ENCODE results near the gene OR2AT4. TPM values are rescaled to one million over a fixed set of nuclear protein-coding genes. Genes with fewer than 3 reads are reported as not detected.

Gene OR2AT4
- not detected for total RNA-seq

DNA sequence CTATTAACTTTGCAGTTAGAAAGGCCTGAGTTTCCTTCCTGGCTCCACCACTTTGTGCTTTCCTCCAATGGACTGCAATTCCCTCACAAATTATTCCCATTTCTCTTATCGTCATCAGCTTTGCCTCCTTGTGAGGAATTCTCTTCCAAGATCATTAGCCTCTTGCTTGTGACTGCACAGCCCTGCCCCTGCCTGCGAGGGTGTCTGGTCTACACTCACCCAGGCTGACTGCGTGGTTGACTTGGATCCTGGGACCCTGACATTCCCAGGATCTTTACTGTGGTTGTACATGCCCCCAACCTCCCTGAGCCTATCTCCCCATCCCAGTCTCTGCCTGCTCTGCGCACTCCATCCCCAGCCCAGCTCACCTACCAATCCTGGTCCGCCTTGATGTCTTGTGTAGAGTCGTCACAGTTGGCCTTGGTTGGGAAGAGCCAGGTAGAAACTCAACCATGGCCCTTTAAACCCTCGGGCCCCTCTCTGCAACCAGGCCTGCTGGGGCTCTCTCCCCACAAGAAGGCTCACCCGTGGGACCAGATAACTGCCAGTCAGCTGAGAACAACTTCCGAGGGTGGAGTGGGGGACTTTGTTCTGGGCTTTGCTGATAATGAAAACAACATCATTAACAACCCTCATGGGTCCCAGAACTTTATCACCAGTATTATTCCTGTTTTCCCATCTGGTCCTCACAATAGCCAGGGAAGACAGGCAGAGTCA, at the start of gene OR2AT4:
Gene OR2AT4, minus strand, starts transcription at position 421 of the 717 bp plus-strand sequence.
- Mint-ChIP-seq H3K27me3 (peaks cover 42% of the 10 kb centered on the region), H3K27ac (no peak within 1 kb of the TSS), H3K4me1 (peaks cover 2% of the 10 kb centered on the region), H3K9me3 (peaks cover 1% of the 10 kb centered on the region), H3K36me3 (no peaks in the 10 kb centered on the region), H3K4me3 (no peak within 1 kb of the TSS)
- ATAC-seq (ENCODE audit: low read depth) (no peak), DNase-seq (no peak)
- POLR2A ChIA-PET: no interaction called here

DNA sequence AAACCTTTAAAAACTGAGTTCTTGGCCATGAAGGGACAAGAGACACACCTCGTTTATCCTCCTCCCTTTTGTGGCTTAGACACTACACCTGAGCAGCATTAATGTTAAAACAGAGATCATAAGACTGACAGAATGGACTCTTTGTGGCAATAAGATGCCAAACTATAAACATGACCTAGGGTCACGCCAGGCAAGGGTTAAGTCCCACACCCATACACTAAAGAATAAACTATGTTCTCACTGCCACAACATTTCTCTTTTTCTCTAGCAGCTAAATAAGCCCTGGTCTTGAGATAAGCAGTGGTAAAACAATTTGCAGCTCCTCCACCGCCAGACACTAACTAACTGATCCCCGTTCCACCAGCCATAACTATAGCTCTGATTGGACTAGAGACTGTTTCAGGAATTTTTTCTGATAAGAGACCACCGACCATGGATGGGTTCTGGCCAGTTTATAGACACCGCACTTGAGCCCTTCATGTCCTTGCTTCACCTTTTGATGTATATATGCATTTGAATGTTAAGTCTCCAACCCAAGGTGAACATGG, 49.4 kb upstream of the OR2AT4 start:
- H3K36me3 Mint-ChIP-seq: no peaks in the 10 kb centered on the region
- DNase-seq: no peak
- POLR2A ChIA-PET: interaction anchor here (1.1 kb wide), 1 partner anchor 59 kb away, joined by 3 read pairs; no protein-coding TSS in a partner anchor
- H3K27me3 Mint-ChIP-seq: peaks cover 13% of the 10 kb centered on the region
- peaks cover 39% of the 10 kb centered on the region for H3K4me1 Mint-ChIP-seq
- no peaks in the 10 kb centered on the region for H3K9me3 Mint-ChIP-seq
- H3K4me3 Mint-ChIP-seq: no peak overlapping the region
- H3K27ac Mint-ChIP-seq: no peak overlapping the region
- no peak for ATAC-seq (ENCODE audit: low read depth)

DNA sequence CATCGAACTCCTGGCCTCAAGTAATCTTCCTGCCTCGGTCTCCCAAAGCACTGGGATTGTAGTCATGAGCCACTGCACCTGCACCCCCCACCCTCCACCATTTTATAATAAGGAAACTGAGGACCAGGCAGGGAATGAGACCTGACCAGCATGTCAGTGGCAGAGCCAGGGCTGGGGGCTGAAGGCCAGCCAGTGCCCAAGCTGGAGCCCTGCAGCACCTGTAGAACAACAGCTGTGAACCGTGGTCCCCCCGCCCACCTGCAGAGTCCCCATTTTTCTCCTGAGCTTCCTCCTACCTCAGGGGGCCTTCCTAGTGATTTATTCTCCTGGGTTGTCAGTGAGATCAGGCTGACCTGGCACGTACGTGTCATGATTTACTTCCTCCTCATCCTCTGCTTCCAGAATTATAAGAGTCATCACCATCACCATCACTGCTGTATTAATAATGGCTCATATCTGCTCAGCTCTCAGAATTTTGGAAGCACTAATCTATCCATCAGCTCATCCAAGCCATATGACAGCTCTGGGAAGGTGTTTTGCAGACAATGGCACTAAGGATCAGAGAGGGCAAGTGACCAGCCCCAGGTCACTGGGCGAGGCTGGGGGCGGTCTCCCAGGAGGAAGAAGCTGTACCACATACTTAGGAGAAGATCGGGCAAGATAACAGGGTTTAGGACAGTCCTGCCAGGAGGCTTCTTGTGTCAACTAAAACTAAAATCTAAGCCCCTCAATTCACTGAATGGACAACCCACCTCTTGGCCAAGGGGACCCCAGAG, 48.7 kb upstream of the OR2AT4 start:
- Mint-ChIP-seq H3K4me1 (peaks cover 43% of the 10 kb centered on the region), H3K27me3 (peaks cover 9% of the 10 kb centered on the region)

DNA sequence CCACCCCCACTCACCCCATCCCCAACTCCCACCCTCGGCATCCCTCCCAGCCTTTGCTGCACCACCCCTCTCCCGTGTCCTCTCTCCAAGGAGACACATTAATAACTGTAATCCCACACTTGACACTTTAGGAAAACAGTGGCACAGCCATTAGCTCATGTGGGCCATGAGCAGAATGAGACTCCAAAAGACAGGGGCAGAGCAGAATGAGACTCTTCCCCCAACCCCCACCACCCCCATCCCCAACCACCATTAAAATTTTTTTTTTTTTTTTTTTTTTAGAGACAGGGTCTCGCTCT, 48.0 kb upstream of the OR2AT4 start:
- H3K9me3 Mint-ChIP-seq: no peaks in the 10 kb centered on the region
- H3K27ac Mint-ChIP-seq: no peak overlapping the region
- no peak overlapping the region for H3K4me3 Mint-ChIP-seq
- DNase-seq (no peak), ATAC-seq (ENCODE audit: low read depth) (no peak)
- POLR2A ChIA-PET: interaction anchor here (1.3 to 6.3 kb wide), 2 partner anchors 25 to 60 kb away, joined by 3 to 46 read pairs; no protein-coding TSS in a partner anchor
- peaks cover 43% of the 10 kb centered on the region for H3K4me1 Mint-ChIP-seq
- no peaks in the 10 kb centered on the region for H3K36me3 Mint-ChIP-seq
- H3K27me3 Mint-ChIP-seq: peaks cover 8% of the 10 kb centered on the region

More for the DNA sequence above, 48.7 kb upstream of the OR2AT4 start:
- Mint-ChIP-seq H3K9me3 (no peaks in the 10 kb centered on the region), H3K36me3 (no peaks in the 10 kb centered on the region), H3K4me3 (no peak overlapping the region), H3K27ac (peak overlapping the region; percentile 67)
- no peak for DNase-seq
- POLR2A ChIA-PET: interaction anchor here (1.1 to 6.3 kb wide), 2 partner anchors 60 kb away, joined by 3 to 46 read pairs; no protein-coding TSS in a partner anchor
- ATAC-seq (ENCODE audit: low read depth): no peak

DNA sequence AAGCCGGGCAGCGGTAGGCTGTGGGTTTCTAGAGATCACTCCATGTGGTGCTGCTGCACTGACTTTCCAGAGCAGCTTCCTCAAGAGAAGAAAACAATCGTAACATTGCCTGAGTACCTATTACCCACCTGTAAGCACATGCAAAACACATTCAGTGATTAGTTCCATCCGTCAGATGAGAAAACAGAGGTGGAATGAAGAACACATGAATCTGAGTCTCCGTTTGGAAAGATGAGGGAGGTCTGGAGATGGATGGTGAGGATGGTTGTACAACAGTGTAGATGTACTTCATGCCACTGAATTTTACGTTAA, 46.7 kb upstream of the OR2AT4 start:
- H3K4me1 Mint-ChIP-seq: peaks cover 45% of the 10 kb centered on the region
- no peak for ATAC-seq (ENCODE audit: low read depth)

DNA sequence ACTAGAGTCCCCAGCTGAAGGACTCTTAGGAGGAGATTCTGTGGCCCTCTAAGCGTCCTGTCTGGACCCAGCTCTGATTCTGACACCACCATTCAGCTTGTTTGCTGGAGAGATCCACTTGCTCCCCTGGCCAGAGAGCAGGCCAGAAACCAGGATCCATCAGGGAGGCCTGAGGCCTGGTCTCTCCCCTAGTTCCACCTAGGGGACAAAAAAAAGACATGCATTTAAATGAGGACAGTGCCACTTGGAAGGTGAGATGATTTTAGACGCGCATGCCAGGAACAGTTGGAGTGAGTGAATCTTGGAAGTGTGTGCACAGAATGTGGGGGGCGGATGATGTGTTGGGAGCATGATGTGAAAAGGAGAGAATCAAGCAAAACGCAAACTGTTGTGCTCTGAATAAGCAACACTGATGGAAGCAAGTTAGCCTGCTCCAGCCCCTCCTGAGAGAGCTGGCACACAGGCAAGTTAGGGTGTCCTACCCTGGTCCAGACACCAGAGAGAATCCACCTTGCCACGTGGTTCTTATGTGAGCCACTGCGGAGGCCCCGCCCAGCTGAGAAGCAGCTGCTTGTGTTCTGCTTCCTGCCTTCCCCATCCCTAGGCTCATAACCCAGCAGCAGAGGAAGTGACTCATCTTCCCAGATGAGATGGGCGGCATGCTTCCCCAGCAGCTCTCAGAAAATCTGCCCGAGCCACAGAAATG, 46.2 kb upstream of the OR2AT4 start:
- DNase-seq (peak; percentile 74), ATAC-seq (ENCODE audit: low read depth) (peak; percentile 95)
- Mint-ChIP-seq H3K36me3 (no peaks in the 10 kb centered on the region), H3K27ac (peak overlapping the region; percentile 86), H3K4me1 (peaks cover 45% of the 10 kb centered on the region), H3K9me3 (no peaks in the 10 kb centered on the region), H3K4me3 (peak overlapping the region; percentile 73), H3K27me3 (peaks cover 17% of the 10 kb centered on the region)
- POLR2A ChIA-PET: interaction anchor here (1.7 to 6.3 kb wide), 4 partner anchors 62 to 650 kb away, joined by 6 to 46 read pairs (median 6); partner anchors contain the start of genes LIPT2 and NEU3

More for the DNA sequence above, 46.7 kb upstream of the OR2AT4 start:
- Mint-ChIP-seq H3K4me3 (peak overlapping the region; percentile 73), H3K36me3 (no peaks in the 10 kb centered on the region), H3K27ac (peak overlapping the region; percentile 86), H3K9me3 (no peaks in the 10 kb centered on the region), H3K27me3 (peaks cover 14% of the 10 kb centered on the region)
- POLR2A ChIA-PET: interaction anchor here (1.3 to 6.3 kb wide), 5 partner anchors 27 to 650 kb away, joined by 3 to 46 read pairs (median 6); partner anchors contain the start of genes LIPT2 and NEU3
- DNase-seq: no peak

DNA sequence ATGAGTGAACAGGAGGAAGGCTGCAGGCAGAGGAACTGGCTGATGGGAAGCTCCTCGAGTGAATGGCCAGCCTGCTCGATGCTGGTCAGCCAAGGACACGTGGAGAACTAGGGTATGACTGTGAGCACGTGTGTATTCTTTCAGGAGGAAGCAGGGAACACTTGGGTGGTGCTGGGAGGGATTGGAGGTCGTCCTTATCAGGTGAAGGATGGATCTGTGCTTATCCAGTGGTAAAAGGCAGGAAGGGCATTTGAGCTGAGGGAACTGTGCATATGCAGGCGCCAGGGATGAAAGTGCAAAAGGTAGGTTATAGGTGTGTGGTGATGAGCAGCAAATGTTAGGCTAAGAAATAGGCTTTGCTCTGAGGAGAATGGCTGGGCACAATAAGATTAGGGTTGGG, 44.5 kb upstream of the OR2AT4 start:
- H3K27ac Mint-ChIP-seq: peak overlapping the region; percentile 14
- peaks cover 20% of the 10 kb centered on the region for H3K27me3 Mint-ChIP-seq
- peaks cover 43% of the 10 kb centered on the region for H3K4me1 Mint-ChIP-seq
- DNase-seq (no peak), ATAC-seq (ENCODE audit: low read depth) (no peak)
- no peaks in the 10 kb centered on the region for H3K36me3 Mint-ChIP-seq
- POLR2A ChIA-PET: interaction anchor here (1.2 to 6.3 kb wide), 4 partner anchors 64 to 107 kb away, joined by 3 to 46 read pairs (median 6); no protein-coding TSS in a partner anchor
- H3K4me3 Mint-ChIP-seq: no peak overlapping the region
- H3K9me3 Mint-ChIP-seq: no peaks in the 10 kb centered on the region

DNA sequence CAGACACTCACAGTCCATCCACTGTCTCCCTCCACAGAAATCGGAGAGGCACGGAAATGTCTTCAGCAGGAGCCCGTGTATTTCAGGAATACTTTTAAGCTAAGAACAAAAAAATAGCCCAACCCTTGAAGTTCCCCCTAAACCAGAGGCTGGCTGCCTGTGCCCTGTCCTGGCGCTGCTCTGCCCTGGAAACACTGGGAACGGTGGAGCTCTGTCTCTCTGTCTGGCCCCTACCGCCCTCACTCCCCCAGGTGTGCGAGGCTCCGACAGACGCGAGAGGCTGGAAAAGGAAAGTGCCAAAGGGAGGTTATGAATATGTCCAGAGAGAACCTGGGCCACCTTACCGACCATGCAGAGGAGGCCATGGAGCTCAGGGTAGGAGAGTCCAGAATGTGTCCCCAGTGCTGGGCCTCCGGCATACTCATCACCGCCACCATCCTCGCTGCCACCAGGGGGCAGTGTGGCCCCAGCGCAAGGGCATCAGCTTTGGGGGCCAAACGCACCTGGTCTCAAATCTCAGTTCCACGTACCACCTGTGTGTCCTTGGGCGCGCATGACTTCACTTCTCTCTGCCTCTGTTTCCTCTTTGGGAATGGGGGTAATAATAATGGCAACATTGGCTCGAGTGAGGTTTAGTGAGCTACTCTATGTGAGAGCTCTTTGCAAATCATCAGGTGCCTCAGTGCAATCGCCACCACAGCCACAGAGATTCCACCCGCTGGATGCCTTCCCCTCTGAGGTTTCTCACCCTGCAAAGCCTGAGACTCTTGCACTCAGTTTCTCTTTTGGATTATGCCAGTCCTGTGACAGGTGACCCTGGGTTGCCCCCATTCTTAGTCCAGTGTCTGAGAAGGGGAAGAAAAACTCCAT, 43.8 kb upstream of the OR2AT4 start:
- H3K4me1 Mint-ChIP-seq: peaks cover 42% of the 10 kb centered on the region
- H3K4me3 Mint-ChIP-seq: no peak overlapping the region
- no peaks in the 10 kb centered on the region for H3K9me3 Mint-ChIP-seq
- H3K27me3 Mint-ChIP-seq: peaks cover 24% of the 10 kb centered on the region
- POLR2A ChIA-PET: interaction anchor here (1.2 to 6.3 kb wide), 3 partner anchors 64 to 108 kb away, joined by 3 to 46 read pairs (median 7); no protein-coding TSS in a partner anchor
- ATAC-seq (ENCODE audit: low read depth) (peak; percentile 41), DNase-seq (peak; percentile 90)
- no peaks in the 10 kb centered on the region for H3K36me3 Mint-ChIP-seq
- no peak overlapping the region for H3K27ac Mint-ChIP-seq

DNA sequence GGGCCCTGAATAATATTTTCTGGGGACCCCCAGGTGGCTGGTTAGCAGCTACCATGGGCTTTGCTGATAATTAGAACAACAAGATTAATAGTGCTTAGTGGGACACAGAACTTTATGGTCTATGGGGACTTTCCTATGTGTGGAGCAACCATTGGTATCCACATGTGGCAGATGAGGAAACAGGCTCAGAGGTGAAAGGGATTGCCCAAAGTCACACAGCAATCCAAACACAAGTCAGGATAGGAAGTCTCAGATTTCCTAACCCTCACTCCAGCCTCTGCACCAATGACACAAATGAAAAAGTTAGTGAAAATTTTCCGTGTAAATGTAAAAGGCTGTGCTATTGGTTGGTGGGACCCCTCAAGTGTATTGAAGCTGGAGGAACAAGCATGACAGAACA, 39.0 kb upstream of the OR2AT4 start:
- Mint-ChIP-seq H3K4me3 (no peak overlapping the region), H3K27ac (no peak overlapping the region), H3K27me3 (peaks cover 32% of the 10 kb centered on the region), H3K4me1 (peaks cover 5% of the 10 kb centered on the region), H3K9me3 (no peaks in the 10 kb centered on the region), H3K36me3 (no peaks in the 10 kb centered on the region)
- DNase-seq (no peak), ATAC-seq (ENCODE audit: low read depth) (no peak)
- POLR2A ChIA-PET: no interaction called here

DNA sequence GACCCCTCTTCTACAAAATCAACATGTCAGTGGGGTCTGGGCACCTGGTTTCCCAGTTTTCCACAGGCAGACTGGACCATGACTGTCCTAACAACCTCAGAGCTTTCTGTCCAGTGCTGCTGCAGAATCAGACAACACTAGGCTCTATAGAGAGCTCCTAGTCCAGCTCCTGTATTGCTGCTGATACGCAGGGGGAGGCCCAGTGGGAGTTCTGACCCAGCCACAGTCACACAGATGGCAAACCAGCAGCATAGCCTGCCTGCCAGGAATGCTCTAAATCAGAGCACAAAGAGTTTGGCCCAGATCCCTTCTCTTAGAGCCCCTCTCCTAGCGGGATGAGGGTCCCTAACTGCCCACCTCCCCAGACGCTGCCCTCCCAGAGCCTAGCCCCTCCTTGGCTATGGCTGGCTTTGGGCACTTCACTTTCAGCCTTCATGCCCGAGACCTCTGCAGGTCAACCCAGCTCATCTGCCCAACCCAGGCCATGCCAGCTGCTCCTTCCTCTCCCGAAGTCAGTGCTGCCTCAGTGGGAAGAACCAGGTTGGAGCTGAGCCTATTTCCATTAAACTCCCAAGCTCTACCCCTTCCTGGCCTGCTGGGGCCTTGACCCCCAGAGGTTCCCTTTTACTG, 38.5 kb upstream of the OR2AT4 start:
- H3K4me3 Mint-ChIP-seq: no peak overlapping the region
- DNase-seq (no peak), ATAC-seq (ENCODE audit: low read depth) (no peak)
- H3K9me3 Mint-ChIP-seq: no peaks in the 10 kb centered on the region
- POLR2A ChIA-PET: no interaction called here
- H3K27ac Mint-ChIP-seq: no peak overlapping the region
- peaks cover 32% of the 10 kb centered on the region for H3K27me3 Mint-ChIP-seq
- H3K36me3 Mint-ChIP-seq: no peaks in the 10 kb centered on the region
- H3K4me1 Mint-ChIP-seq: peaks cover 2% of the 10 kb centered on the region

DNA sequence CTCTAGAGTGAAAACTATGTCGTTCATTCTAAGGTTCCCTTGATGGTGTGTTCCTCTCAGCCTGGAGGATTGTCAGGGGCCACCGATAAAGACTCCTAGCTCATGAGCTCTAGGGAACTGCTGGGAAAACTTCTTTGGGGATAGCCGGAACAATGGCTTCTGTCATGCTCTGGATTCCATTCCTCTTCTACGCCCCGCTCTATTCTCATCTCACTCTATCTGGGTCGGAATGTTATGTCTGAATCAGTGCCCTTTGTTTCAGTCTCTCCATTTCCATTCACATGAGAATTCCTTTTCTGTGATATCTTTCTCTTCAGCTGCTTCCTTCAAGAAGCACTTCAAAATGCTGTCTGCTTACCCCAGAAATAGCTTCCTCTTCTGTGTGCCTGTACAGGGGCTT, 37.3 kb upstream of the OR2AT4 start:
- POLR2A ChIA-PET: no interaction called here
- Mint-ChIP-seq H3K4me1 (no peaks in the 10 kb centered on the region), H3K4me3 (no peak overlapping the region), H3K36me3 (no peaks in the 10 kb centered on the region), H3K27ac (no peak overlapping the region), H3K9me3 (no peaks in the 10 kb centered on the region), H3K27me3 (peaks cover 29% of the 10 kb centered on the region)
- DNase-seq (no peak), ATAC-seq (ENCODE audit: low read depth) (no peak)

DNA sequence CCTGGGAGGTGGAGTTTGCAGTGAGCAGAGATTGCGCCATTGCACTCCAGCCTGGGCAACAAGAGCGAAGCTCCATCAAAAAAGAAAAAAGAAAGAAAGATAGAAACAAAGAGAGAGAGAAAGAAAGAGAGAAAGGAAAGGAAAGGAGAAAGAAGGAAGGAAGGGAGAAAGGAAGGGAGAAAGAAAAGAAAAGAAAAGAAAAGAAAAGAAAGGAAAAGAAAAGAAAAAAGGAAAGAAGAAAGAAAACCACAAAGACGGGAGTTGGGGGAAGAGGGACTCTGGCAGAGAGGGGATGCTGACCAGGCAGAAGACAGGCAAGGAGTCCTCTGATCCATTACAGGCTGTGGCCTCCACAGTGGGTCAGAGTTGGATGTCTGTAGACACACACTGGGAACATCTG, 35.4 kb upstream of the OR2AT4 start:
- H3K27me3 Mint-ChIP-seq: peaks cover 27% of the 10 kb centered on the region
- no peak overlapping the region for H3K4me3 Mint-ChIP-seq
- H3K9me3 Mint-ChIP-seq: no peaks in the 10 kb centered on the region
- H3K4me1 Mint-ChIP-seq: no peaks in the 10 kb centered on the region
- no peak for ATAC-seq (ENCODE audit: low read depth)
- POLR2A ChIA-PET: no interaction called here
- peak overlapping the region; percentile 66 for H3K27ac Mint-ChIP-seq
- H3K36me3 Mint-ChIP-seq: no peaks in the 10 kb centered on the region
- DNase-seq: no peak
